Suprapubic skin (tissue), 4 donors: ENCODE measurements around the gene DAP. TPM values are rescaled to one million over a fixed set of nuclear protein-coding genes. Genes with fewer than 3 reads are reported as not detected.

ENCODE experiments used
- DNase-seq, 2 donors: peaks; one replicate each; pipeline ENCODE4 v3.0.0-alpha.2; 2019; ENCODE audit warnings: low spot score in 2 of 2
- H3K27ac ChIP-seq: fragments of 200-600 bp; sonication (generic); one replicate; pipeline ENCODE4 v1.5.1; 2019
- H3K27me3 ChIP-seq: fragments of 200-600 bp; sonication (generic); one replicate; pipeline ENCODE4 v1.5.1; 2019
- H3K36me3 ChIP-seq: fragments of 200-600 bp; sonication (generic); one replicate; pipeline ENCODE4 v1.5.1; 2019
- H3K4me1 ChIP-seq: fragments of 200-600 bp; sonication (generic); one replicate; pipeline ENCODE4 v1.5.1; 2019
- H3K4me3 ChIP-seq: fragments of 200-600 bp; sonication (generic); one replicate; pipeline ENCODE4 v1.5.1; 2019; ENCODE audit warnings: mild to moderate bottlenecking
- H3K9me3 ChIP-seq: fragments of 200-600 bp; sonication (generic); one replicate; pipeline ENCODE4 v1.5.1; 2019
- EP300 ChIP-seq: sonication (generic); formaldehyde crosslinking; IDR thresholded peaks from one replicate; pipeline ENCODE4 v1.6.1; 2017; ENCODE audit warnings: antibody characterized with exemption
- POLR2A ChIP-seq, 2 donors: fragments of 450-650 bp; IDR thresholded peaks; one replicate each; pipeline ENCODE4 v1.6.1; 2017; ENCODE audit warnings: antibody characterized with exemption in 2 of 2, mild to moderate bottlenecking in 2 of 2, moderate library complexity in 2 of 2
- POLR2AphosphoS5 ChIP-seq, 3 donors: sonication (generic); formaldehyde crosslinking; IDR thresholded peaks; one replicate each; pipeline ENCODE4 v1.6.1; 2017; ENCODE audit warnings: antibody characterized with exemption in 3 of 3
- WGBS: methylation state at CpG from one replicate; pipeline ENCODE4 v1.1.5; 2018; 5-methylcytosine and 5-hydroxymethylcytosine counted together
- total RNA-seq, 4 donors: library from RNA; depleted of rRNA; stranded (reverse); fragments of >200 nt; gene quantifications; one replicate each; pipeline ENCODE4 v1.1.0, GENCODE V29; 2016
- TF ChIP-seq, protein P1 (sequence below), 2 donors: fragments of 200-600 bp in 1 of 2; fragments of 450-650 bp in 1 of 2; sonication (generic) in 1 of 2; IDR thresholded peaks; one replicate each; pipeline ENCODE4 v1.5.1; 2016 to 2019; ENCODE audit warnings: antibody characterized with exemption in 2 of 2, mild to moderate bottlenecking in 1 of 2, moderate library complexity in 1 of 2

Gene DAP
- total RNA-seq, 4 donors from 2014 or later, result 37.8 to 71.7 (median 56.4) TPM

DNA sequence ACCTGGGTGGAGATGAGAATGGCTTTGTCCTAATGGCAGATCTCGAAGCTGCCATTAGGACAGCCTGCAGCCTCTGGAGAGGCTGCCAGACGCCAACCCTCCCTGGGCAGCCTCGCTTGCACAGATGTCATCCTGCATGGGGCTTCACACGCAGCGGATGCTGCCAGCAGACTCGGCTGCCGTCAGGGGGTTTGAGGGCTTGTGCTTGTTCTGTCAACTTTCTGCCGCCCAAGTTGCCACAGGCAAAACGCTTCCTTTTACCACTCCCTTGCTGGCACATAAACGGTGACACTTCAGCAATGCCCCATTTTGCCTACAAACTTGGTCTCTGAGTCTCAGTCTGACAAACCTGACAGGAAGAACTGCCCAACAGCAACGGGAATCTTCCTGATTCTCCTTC, 24.7 kb downstream of the DAP start:
- DNase-seq, result no peak
- H3K4me3 ChIP-seq, result no peak overlapping the region
- H3K27ac ChIP-seq, result peak overlapping the region; percentile 68
- no peak for TF ChIP-seq POLR2AphosphoS5 (IDR thresholded peaks at IDR 0.05)
- TF ChIP-seq, protein P1, sequence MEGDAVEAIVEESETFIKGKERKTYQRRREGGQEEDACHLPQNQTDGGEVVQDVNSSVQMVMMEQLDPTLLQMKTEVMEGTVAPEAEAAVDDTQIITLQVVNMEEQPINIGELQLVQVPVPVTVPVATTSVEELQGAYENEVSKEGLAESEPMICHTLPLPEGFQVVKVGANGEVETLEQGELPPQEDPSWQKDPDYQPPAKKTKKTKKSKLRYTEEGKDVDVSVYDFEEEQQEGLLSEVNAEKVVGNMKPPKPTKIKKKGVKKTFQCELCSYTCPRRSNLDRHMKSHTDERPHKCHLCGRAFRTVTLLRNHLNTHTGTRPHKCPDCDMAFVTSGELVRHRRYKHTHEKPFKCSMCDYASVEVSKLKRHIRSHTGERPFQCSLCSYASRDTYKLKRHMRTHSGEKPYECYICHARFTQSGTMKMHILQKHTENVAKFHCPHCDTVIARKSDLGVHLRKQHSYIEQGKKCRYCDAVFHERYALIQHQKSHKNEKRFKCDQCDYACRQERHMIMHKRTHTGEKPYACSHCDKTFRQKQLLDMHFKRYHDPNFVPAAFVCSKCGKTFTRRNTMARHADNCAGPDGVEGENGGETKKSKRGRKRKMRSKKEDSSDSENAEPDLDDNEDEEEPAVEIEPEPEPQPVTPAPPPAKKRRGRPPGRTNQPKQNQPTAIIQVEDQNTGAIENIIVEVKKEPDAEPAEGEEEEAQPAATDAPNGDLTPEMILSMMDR (IDR thresholded peaks at IDR 0.05), result no peak
- no peak for TF ChIP-seq EP300
- no peak for TF ChIP-seq POLR2A (IDR thresholded peaks at IDR 0.05)
- peaks cover 7% of the 10 kb centered on the region for H3K36me3 ChIP-seq
- H3K9me3 ChIP-seq, result peaks cover 6% of the 10 kb centered on the region
- peaks cover 28% of the 10 kb centered on the region for H3K4me1 ChIP-seq
- WGBS, result 45% methylated on average over 8 of the region's 11 CpGs
- no peaks in the 10 kb centered on the region for H3K27me3 ChIP-seq

DNA sequence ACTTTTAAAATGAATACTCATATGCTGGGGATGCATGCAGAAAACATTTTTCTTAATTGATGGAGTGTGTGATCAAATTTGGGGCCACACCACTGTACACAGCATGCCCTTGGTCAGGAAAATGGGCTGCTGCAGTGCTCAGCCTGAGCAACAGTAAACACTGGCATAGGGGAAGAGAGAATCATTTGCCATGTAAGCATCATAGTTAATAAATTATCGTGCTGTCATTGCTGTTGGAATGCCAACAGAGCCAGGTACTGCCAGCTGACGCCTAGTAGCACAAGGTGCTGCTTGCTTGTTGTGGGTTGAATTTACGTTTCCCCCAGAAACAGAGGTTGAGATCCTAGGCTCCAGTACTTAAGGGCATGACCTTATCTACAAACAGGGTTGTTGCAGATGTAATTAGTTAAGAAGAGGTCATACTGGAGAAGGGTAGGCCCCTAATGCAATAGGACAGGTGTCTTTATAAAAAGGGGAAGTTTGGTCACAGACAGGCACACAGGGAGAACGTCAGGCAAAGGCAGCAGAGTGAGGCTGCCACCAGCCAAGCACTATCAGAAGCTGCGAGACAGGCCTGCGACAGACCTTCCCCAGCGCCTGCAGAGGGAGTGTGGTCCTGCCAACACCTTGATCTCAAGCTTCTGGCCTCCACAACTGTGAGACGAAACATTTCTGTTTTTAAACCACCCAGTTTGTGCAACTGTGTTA, 25.3 kb downstream of the DAP start:
- Histone ChIP-seq H3K9me3 (peaks cover 2% of the 10 kb centered on the region), H3K27me3 (no peaks in the 10 kb centered on the region), H3K36me3 (peaks cover 1% of the 10 kb centered on the region), H3K27ac (peak overlapping the region; percentile 68), H3K4me1 (peaks cover 28% of the 10 kb centered on the region), H3K4me3 (no peak overlapping the region)
- no peak for DNase-seq
- WGBS, result 39% methylated on average over 8 of the region's 8 CpGs
- TF ChIP-seq, protein P1 (IDR thresholded peaks at IDR 0.05), result no peak
- no peak for TF ChIP-seq POLR2A (IDR thresholded peaks at IDR 0.05)
- TF ChIP-seq POLR2AphosphoS5 (IDR thresholded peaks at IDR 0.05), result no peak
- TF ChIP-seq EP300, result no peak

DNA sequence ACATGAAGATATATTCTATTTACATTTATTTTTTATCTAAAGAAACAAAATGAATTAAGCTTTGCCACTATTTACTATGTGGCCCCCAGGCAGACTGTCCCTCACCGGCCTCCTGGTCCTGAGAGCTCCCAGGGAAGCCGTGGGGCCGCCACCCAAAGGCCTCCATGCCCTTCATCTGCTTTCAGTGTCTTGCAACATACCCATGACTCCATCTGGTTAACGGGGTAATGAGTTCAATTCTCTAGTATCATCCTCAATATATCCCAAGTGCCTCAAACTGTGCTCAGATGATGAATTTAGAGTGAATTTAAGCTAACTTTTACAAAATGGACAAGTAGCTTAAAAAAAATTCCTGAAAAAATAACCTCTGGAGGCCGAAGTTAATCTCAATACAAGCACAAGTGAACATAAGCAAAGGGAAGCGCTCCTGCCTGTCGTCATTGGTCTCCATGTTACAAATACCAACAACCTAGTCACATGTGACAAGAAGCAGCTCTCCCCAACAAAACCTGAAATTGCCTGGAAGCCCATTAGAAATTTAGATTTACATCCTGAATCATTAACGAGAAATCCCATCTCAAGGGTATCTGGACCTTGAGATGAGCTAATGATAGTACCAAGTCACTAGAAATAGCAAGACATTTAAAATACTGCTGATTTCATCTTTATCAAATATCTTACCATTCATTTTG, 26.1 kb downstream of the DAP start:
- no peak for DNase-seq
- Histone ChIP-seq H3K4me3 (no peak overlapping the region), H3K27ac (no peak overlapping the region), H3K27me3 (no peaks in the 10 kb centered on the region), H3K36me3 (no peaks in the 10 kb centered on the region), H3K4me1 (peaks cover 28% of the 10 kb centered on the region), H3K9me3 (no peaks in the 10 kb centered on the region)
- WGBS, result 64% methylated on average over 8 of the region's 8 CpGs
- TF ChIP-seq, protein P1 (IDR thresholded peaks at IDR 0.05), result no peak
- no peak for TF ChIP-seq POLR2AphosphoS5 (IDR thresholded peaks at IDR 0.05)
- no peak for TF ChIP-seq EP300
- TF ChIP-seq POLR2A (IDR thresholded peaks at IDR 0.05), result no peak

DNA sequence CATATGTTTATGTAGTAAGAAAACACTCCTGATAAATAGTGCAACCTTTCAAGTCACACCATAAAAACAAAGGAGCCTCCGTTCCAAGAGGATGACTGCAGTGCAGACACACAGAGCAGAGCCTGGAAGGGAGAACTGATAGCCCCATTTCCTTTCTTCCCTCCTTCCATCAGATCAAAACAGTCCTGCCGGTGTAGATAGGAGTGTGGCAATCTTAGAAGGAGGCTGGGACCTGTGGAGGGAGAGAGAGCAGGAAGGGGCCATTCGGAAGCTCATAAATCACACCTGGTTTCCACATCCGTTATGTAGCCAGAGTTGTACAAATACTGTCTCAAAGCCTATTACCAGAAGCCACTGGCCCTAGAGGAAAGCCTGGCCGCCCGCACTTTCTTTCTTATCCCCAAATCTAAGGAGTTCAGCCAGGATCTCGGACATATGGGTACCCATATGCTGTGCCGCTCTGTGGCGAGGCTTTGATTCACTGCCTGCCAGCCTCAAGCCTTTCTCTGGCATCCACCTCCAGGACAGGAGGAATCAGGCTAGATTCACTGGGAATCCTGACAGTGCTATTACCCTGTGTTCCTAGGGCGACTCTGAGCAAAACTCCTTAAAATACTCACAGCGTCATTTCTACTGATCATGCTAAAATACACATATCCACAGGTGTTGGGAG, 26.9 kb downstream of the DAP start:
- no peak for TF ChIP-seq EP300
- no peak for TF ChIP-seq POLR2AphosphoS5 (IDR thresholded peaks at IDR 0.05)
- TF ChIP-seq POLR2A (IDR thresholded peaks at IDR 0.05), result no peak
- Histone ChIP-seq H3K4me1 (peaks cover 28% of the 10 kb centered on the region), H3K36me3 (no peaks in the 10 kb centered on the region), H3K4me3 (no peak overlapping the region), H3K27me3 (no peaks in the 10 kb centered on the region), H3K9me3 (no peaks in the 10 kb centered on the region), H3K27ac (no peak overlapping the region)
- 84% methylated on average over 11 of the region's 11 CpGs for WGBS
- DNase-seq, result no peak

DNA sequence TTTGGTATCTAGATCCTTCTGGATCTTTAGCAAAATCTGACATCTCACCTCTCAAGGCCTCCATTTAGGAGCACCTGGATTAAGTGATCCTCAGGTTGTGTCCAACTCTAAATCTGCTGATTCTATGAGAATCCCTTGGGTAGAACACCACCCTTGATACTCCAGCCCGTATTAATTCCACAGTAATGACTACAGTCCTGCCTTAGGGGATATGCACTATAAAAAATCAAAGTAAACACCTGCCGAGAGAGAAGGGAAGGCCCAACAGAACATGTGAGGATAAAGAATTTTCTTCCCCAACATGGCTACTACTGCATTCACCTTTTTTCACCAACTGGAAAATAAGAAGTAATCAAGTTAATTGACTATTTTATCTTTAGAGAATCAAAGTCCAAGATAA, 27.6 kb downstream of the DAP start:
- Histone ChIP-seq H3K9me3 (no peaks in the 10 kb centered on the region), H3K27ac (no peak overlapping the region), H3K36me3 (no peaks in the 10 kb centered on the region), H3K4me3 (no peak overlapping the region), H3K27me3 (no peaks in the 10 kb centered on the region), H3K4me1 (peaks cover 28% of the 10 kb centered on the region)
- TF ChIP-seq, protein P1 (IDR thresholded peaks at IDR 0.05), result no peak
- no peak for TF ChIP-seq EP300
- TF ChIP-seq POLR2A (IDR thresholded peaks at IDR 0.05), result no peak
- TF ChIP-seq POLR2AphosphoS5 (IDR thresholded peaks at IDR 0.05), result no peak
- no peak for DNase-seq
- 55% methylated on average over 2 of the region's 2 CpGs for WGBS
